AG10803 (cell line): ENCODE measurements around the gene MACROH2A1.

ENCODE experiments used
- DNase-seq: peaks from one replicate; pipeline ENCODE4 v3.0.0; 2010; ENCODE audit warnings: low read depth
- H3K4me3 ChIP-seq: 2 replicates; pipeline ENCODE4 v1.5.1; 2011; ENCODE audit warnings: mild to moderate bottlenecking, low read length, control low read depth
- TF ChIP-seq, protein P1 (sequence below): conservative IDR thresholded peaks from 2 replicates; pipeline ENCODE4 v1.5.1; 2011; ENCODE audit warnings: mild to moderate bottlenecking, low read length, control low read depth, inconsistent platforms

The MACROH2A1 gene

DNA sequence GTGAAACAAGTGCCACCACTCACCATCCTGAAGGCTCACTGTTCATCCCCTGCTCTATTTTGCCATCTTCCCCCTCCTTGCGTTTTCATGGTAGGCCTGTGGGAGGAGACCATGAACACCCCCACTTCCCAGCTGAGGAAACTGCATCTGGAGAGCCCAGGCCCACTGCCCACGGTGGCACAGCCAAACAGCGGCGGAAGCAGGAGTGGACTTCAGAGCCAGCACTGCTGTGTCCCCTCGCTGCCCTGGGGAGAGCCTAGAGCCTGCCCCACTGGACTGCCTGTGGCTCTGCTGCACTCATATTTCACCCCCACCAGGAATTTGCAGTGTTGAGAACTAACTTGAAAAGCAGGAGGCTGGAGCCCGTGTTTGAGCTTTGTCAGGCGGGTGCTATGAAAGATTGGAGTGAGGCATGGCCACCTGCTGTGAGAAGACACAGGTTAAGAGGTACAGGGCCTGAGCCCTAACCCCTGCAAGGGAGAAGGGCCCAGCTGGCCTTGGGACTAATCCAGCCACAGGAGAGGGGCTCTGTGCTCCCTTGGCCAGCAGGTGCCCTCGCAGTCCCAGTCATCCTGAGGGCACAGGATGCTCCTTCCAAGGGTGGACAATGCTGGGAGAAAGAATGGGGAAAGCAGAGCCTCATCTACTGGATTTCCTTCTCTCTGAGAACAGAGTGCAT, 79.0 kb downstream of the MACROH2A1 start:
- H3K4me3 ChIP-seq: no peak overlapping the region
- TF ChIP-seq, protein P1, sequence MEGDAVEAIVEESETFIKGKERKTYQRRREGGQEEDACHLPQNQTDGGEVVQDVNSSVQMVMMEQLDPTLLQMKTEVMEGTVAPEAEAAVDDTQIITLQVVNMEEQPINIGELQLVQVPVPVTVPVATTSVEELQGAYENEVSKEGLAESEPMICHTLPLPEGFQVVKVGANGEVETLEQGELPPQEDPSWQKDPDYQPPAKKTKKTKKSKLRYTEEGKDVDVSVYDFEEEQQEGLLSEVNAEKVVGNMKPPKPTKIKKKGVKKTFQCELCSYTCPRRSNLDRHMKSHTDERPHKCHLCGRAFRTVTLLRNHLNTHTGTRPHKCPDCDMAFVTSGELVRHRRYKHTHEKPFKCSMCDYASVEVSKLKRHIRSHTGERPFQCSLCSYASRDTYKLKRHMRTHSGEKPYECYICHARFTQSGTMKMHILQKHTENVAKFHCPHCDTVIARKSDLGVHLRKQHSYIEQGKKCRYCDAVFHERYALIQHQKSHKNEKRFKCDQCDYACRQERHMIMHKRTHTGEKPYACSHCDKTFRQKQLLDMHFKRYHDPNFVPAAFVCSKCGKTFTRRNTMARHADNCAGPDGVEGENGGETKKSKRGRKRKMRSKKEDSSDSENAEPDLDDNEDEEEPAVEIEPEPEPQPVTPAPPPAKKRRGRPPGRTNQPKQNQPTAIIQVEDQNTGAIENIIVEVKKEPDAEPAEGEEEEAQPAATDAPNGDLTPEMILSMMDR: 0 out of 2 replicates have a peak, but pooled peaks have one; percentile 5
- no peak for DNase-seq

DNA sequence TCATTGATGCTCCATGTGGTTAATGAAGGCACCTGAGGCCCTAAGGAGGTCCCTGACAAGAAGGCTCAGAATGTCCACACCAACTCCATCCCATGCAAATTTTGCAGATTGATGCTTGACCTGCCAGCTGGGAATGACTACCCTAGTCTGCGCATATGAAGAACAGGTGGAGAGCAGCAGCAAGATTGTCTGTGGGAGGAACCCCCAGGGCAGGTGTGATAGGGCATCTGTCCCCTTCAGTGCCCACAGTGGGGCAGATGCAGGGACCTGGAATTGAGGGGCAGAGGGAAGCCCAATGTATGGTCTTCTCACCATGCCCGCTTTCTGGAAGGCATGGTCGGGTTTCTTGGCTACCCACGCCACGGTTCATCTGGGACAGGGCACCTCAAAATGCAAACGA, 79.6 kb downstream of the MACROH2A1 start:
- H3K4me3 ChIP-seq: no peak overlapping the region
- TF ChIP-seq, protein P1: no peak
- DNase-seq: no peak

DNA sequence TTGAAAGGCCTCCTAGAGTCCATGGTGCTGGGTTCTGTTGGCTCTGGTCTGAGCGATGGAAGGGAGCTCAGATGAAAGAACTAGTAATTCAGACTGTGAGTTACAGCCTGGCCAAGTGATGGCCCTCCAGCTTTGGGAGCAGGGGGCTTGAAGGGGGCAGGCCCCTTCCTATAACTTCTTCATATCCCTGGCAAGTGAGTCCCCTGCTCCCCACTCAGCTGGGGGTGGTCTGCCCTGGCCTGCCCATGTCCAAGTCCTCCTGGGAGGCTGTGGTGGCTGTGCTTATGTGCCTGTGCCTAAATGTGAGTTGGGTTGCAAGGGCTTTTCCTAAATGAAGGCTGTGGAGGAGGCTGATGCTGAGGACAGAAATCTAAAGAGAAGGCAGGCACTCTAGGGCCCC, 80.1 kb downstream of the MACROH2A1 start:
- DNase-seq: no peak
- TF ChIP-seq, protein P1: no peak
- no peak overlapping the region for H3K4me3 ChIP-seq

DNA sequence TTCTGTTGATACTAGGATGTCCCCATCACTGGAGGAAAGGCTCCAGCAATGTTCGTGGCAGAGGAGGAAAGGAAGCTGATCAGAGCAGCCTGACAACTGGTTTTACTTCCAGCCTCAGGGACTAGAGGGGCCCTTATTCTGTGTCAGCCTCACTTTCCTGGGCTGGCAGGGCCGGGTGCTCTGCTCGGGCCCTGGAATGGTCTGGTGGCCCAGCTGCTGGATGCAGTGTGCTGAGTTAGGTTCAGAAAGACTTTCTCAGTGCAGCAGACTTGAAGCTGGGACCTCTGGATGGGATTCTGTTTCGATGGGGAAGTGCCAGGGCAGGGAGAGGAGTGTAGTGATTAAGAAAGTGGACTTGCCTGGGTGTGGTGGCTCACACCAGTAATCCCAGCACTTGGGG, 81.0 kb downstream of the MACROH2A1 start:
- TF ChIP-seq, protein P1: no peak
- no peak for DNase-seq

DNA sequence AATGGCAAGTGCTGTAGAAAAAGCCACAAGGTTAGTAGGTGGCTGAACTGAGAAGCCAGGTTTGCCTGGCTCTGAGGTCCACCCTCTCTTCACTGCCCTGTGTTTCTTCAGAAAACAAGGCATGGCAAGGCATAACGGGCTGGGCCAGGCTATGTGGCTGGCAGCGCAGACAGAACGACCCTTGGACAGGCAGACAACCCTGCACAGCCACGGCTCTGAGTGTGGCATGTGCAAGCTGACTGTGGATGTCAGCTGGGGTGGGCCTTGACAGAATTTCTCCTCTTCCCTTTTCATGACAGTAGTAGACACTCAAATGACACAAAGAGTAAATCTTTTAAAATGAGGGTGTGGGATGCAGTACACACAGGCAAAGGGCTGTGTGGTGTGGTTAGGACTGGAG, 81.7 kb downstream of the MACROH2A1 start:
- H3K4me3 ChIP-seq: no peak overlapping the region
- DNase-seq: no peak
- TF ChIP-seq, protein P1: no peak

More for the DNA sequence above, 81.0 kb downstream of the MACROH2A1 start:
- no peak overlapping the region for H3K4me3 ChIP-seq

DNA sequence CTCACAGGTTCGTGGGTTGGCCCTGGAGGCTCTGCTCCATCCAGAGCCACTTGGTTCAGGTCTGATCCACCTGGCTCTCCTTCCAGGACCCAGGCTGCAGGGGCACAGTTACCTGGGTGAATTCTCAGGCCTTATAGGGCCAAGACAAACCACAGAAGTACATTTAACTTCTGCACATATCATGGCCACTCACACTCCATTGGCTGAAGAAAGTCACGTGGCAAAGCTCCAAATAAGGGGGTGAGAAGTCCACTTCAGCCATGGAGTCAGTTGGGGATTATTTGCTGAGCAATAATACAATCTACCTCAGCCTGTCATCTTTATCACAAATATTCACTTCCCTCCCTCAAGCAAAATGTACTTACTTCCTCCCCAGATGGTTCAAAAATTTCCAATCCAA, 83.6 kb downstream of the MACROH2A1 start:
- TF ChIP-seq, protein P1: no peak
- no peak for DNase-seq

DNA sequence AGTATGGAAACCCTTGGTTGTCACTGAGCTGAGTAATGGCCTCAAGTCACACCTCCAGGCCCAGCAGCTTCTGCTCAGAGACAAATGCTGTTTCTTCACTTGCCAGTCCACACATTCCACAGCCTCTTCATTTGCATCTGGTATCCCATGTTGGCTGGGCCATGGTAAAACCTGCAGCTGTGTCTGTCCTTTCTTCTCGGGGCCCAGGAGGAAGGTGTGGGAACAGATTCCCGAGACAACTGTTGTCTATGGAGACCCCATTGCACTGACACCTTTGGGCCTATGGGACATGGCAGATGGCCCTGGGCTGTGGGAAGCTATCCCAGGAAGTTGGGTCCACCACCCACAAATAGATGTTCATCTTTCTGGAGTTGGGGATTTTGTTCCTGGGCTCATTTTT, 85.1 kb downstream of the MACROH2A1 start:
- no peak for DNase-seq
- no peak overlapping the region for H3K4me3 ChIP-seq
- TF ChIP-seq, protein P1: no peak

More for the DNA sequence above, 83.6 kb downstream of the MACROH2A1 start:
- no peak overlapping the region for H3K4me3 ChIP-seq
